ENCODE measurements around the gene LMNB1.
"Not testable (repeated sequence)": the region's sequence is repeated elsewhere in the genome, so short reads cannot be mapped to it uniquely, and the experiment has no call there.

Gene LMNB1

DNA sequence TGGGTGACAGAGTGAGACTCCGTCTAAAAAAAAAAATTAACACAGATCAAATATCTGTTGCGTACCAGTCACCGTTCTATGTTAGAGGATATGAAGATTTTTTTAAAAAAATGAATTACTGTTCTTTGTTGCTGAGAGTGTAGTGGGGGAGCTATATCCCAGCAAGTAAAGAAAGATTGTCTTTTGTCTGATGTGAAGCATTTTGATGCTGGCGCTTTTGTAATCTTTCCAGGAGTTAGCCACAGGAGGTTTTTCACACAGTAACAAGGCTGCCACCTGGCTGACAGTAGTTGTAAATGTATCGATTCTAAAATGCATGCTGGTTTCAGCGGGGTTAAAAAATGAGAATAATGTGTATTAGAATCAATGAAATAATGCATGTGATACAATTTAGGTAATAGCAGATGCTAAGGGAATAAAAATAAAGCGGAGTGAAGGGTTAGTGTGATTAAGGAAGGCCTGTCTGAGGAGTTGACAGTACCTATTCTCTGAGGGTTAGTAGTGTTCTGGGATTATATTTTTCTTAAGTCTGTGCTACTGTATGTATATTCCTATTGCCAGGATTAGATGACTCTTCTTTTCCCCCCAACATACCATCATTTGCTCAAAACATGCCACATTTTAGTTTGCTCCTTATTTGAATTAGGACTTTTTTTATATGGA, 3.4 kb downstream of the LMNB1 start:
- peak; percentile 89 for DNase-seq

DNA sequence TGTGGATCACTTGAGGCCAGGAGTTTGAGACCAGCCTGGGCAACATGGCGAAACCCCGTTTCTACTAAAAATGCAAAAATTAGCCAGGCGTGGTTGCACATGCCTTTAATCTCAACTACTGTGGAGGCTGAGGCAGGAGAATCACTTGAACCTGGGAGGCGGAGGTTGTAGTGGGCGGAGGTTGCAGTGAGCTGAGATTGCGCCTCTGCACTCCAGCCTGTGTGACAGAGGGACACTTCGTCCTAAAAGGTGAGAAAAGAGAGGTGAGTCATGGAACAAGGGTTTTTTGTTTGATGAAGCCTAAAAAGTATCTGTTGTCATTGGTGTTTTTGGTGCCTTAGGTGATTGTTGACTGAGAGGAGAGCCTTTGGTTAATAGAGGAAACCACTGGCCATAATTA, 11.5 kb downstream of the LMNB1 start:
- DNase-seq: not testable (repeated sequence)

DNA sequence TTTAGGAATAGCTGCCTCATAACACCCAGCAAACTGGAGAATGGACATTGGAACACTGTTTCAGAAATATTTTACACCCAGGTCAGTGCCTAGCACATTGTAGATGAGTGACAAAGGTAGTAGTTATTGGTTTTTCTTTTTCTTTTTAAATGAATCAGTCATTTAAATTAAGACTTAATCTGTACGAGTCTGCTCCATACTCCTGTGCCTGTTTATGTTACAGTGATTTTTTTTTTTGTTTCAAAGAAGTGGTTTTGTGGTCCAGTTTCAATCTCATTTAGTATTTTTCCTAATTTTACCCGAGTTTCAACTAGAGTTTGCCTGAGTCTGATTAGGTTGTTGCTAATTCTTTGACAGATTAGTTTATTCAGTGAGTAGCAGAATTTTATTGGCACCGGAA, 16.2 kb downstream of the LMNB1 start:
- no peak for DNase-seq

DNA sequence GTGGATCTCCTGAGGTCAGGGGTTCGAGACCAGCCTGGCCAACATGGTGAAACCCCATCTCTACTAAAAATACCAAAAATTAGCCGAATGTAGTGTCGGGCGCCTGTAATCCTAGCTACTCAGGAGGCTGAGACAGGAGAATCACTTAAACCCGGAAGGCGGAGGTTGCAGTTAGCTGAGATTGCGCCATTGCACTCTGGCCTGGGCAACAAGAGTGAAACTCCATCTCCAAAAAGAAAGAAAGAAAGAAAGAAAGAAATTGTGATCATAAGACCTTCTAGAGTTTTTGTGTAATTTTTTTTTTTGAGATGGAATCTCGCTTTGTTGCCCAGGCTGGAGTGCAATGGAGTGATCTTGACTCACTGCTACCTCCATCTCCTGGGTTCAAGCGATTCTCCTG, 16.7 kb downstream of the LMNB1 start:
- DNase-seq: not testable (repeated sequence)

DNA sequence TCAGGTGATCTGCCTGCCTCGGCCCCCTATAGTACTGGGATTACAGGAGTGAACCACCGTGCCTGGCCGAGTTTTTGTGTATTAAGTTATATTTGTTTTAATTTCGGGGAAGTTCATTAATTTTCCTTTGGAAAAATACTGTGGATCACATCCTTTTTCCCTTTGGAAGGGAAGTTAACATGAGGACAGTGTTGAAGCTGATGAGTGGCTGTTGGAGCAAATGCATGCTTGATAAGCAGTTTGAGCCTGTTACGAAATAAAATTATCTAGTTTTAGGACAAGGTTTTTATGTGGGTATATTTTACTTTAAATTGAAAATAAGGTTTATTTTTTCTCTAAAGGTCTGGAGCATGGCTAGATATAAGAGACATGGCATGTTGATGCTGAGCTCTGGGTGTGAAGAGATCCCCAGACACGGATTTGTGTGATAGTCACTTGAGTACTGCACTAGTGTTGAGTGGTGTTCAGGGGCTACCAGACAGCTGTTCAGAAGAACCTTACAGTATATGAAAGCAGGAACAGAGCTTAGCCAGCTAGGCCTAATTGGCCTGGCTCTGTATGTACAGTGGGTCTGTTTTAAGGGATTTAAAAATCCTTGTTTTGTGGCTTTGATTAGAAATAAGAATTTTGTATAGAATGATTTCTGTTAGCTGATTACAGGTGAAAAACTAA, 17.4 kb downstream of the LMNB1 start:
- peak; percentile 44 for DNase-seq

DNA sequence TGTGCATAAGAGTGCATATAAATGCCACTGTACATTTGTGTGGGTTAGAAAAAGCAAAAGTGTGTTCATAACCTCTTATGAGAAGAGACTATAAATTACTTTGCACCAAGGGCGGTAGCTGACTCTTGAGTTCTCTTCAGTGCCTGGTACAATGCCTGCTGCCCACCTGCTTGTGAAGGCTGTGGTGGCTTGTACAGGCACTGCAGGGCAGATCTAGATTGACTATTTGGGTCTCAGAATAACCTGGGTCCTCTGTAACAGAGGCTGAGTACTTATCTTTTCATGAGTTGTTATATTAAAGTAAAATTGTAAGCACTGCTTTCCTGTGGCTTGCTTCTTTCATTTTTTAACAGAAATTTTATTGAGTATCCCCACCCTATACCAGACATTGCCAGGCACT, 22.8 kb downstream of the LMNB1 start:
- DNase-seq: no peak

DNA sequence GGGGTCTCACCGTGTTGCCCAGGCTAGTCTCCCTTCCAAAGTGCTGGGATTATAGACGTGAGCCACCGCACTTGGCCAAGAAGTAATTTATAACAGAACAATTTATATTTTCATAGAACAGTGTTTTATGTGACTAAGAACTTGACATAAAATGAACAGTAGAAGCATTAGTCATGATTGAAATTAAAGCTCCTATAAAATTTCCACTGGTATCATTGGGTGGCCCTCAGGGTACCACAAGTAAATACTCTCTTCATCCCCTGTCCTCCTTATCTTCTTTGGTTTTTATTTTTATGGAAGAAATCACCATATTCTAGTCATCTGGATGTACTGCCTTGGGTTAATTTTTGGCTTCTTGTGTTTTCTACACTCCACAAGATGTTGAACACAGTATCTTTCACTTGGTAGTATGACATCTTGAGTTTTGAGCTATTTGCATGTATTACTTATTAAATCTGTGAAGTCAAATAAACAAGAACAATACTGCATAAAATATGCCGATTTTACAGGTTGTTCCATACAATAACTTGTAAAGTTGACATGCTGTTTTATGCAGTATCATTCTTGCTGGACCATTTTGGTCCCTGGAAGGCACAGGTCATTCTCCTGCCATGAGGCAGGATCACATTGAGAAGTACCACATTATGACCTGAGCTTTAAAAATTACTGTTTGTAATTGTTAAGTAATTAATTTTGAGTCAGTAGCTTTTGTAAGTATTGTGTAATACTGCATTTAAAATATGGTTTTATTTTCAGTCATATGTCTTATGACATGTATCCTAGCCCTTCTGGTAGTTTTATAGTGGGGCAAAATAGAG, 24.4 kb downstream of the LMNB1 start:
- DNase-seq: no peak

DNA sequence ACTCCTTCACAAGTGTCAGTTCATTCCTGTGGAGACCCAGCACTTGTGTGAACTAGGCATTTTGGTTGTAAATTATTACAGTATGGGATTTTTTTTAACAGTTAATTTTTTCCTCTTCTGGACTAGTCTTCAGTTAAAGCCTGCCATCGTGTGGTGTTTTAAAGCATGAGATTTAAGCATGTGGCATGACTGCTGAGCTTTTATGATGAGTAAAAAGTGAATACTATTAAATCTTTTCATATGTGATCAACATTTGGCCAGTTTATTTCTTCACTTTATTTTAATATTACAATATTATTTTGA, 25.0 kb downstream of the LMNB1 start:
- DNase-seq: no peak

DNA sequence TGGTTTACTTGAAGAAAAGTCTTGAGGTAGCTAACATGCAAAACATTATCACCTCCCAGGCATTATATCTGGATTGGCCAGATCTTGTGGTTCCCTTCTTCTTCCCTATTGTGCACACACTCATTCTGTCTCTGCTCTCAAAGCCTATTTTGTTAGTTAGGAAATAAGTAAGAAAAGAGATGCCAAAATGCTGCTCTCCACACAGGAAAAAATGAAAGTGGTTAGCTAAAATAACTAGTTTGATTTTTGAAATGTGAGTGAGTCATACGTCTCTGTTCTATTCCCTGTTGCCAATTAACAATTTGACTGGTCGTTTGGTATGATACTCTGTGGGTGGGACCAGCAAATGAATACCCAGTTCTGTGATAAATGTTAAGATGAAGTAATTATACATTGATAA, 28.1 kb downstream of the LMNB1 start:
- DNase-seq: no peak

DNA sequence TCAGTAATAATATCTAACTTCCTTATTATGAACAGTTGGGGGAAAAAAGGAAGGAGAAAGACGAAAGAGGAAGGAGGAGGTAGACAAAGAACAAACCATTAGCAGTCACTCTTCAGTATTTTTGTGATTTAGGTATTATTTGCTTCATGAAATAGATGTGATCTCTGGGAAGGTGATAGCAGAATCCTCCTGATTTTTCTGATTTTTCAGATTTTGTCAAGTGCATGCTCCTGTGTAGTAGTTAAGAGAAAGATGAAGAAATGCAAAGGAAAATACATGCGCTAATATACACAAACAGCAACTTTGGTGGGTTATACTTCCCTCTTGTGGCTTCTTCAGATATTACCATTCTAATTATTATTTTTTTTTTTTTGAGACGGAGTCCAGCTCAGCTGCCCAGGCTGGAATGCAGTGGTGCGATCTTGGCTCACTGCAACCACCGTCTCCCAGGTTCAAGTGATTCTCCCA, 31.6 kb downstream of the LMNB1 start:
- DNase-seq: peak; percentile 38

DNA sequence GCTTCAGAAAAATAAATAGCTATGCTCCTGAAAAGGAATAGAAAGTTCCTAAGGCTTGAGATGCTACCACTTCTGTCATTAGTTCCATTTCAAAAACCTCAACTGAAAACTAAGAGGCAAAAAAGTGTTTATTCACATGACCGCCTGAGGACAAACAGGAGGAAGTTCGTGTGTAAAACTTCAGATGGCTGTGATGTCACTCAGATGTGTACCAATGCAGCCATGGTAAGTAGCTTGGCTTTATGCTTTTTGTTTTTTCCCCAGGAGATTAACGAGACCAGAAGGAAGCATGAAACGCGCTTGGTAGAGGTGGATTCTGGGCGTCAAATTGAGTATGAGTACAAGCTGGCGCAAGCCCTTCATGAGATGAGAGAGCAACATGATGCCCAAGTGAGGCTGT, 33.0 kb downstream of the LMNB1 start:
- no peak for DNase-seq

DNA sequence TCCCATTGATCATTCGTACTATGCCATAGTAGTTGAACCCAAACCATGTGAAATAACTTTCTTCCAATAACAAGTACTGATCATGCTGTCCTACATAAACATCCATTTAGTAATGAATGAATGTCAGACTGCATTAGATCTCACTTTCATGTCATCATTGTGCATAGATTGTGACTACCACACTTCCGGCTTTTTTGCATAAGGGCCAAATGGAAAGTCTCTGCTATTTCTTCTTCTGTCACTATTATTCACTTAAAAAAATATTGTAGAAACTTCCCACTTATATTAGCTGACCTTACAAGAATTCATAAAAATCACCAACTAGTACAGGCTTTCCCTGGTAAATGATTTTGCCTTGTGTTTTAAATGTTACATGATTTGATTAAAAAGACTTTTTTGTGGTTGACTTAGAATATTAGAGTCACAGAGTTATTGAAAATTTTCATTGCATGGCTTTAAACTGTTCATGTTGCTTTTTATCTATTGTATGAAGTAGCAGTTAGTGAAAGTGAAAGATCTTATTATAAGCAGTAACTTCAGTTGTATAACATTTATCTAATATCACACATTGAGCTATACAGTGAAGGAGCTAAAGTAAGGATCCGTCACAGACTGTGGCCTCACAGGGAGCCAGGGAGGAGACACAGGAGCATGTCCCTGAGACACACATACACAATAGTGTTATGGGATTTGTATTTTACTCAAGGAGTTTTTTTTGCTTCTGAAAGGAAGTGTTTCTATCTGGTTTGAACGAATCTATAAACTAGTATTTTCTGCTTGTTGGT, 33.9 kb downstream of the LMNB1 start:
- DNase-seq: no peak

DNA sequence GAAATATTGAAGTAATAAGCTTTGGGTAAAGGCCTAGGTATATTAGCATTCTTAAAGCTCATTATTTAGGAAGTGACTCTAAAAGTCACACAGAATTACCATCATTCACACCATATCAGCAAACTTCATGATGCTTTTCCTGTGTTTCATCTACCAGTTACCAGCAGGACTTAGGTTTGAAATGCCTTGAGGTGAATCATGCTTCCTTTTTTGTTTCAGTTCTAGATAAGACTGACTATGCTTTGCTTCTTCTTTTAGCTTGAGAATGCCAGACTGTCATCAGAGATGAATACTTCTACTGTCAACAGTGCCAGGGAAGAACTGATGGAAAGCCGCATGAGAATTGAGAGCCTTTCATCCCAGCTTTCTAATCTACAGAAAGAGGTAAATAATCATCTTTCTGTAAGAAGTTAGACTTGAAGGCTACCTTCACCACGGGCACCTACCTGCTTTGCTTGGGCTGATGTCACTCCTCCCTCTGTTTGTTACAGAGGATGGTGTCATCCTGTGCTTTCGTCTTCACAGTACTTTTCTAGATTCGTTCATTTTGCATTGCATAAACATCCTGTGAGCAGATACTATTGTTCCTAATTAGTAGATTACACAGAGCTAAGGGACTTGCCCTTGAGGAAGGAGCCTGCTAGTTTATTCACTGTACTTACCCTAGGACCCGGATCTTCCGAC, 34.7 kb downstream of the LMNB1 start:
- DNase-seq: no peak

DNA sequence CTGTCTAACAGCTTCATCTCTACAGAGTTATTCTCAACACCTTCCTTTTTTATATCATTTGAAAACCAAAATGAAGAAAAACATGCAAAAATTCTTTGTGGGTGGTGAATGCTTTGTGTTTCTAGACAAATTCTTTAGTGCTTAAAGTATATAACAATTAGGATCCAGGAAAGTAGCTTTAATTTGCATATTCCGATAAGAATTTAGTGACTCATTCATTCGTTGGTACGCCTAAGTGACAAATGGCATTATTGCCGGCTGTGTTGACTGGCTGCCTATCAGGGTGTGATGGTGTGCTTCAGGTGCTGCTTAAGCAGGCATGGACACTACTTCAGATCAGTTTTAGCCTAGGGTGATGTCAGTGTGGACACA, 35.2 kb downstream of the LMNB1 start:
- no peak for DNase-seq

DNA sequence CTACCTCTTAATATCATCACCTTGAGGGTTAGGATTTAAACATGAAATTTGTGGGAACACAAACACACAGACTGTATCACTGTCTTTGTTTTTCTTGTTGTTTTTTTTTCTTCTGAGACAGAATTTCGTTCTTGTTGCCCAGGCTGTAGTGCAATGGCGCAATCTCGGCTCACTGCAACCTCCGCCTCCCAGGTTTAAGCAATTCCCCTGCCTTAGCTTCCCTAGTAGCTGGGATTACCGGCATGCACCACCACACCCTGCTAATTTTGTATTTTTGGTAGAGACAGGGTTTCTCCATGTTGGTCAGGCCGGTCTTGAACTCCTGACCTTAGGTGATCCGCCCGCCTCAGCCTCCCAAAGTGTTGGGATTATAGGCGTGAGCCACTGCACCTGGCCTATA, 36.9 kb downstream of the LMNB1 start:
- not testable (repeated sequence) for DNase-seq

DNA sequence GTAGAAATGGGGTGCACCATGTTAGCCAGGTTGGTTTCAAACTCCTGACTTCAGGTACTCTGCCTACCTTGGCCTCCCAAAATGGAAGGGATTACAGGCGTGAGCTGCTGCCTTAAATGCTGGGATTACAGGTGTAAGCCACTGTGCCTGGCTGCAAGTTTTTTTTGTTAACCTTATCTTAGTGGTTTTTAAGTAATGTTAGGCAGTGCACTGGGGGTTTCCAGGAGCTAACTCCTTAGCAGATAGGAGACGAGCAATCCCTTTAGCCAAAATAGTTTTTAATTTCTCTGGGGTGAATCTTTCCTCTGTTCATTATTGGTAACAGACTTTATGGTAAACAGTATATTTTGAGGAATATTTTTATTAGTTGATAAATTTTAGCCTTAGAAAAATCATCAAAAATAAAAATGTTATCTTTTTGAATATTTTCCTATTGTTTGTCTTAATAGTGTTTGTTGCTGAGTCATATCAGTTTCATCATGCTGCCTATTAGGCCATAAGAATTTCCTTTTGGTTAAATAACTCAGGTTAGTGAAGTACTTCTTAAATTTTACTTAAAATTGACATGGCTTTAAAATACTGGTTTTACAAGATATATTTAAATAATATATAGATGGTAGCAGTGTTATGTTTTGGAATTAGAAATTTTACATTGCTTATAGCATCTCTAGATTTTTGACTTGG, 37.9 kb downstream of the LMNB1 start:
- no peak for DNase-seq

DNA sequence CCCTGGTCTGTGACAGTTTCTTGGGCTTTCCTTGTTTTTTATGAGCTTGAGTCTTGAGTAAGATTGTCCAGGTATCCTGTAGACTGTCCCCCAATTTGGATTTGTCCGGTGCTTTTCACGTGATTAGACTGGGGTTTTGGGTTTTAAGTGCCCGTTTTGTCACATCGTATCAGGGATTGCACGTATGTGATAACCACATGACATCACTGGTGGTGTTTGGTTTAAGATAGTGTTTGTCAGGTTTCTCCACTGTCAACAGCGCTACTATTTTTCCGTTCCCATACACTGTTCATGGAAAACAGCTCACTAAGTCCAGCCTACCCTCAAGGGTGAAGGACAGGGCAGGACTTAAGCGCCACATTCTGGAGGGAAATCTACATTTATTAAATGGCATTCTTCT, 39.7 kb downstream of the LMNB1 start:
- DNase-seq: no peak

DNA sequence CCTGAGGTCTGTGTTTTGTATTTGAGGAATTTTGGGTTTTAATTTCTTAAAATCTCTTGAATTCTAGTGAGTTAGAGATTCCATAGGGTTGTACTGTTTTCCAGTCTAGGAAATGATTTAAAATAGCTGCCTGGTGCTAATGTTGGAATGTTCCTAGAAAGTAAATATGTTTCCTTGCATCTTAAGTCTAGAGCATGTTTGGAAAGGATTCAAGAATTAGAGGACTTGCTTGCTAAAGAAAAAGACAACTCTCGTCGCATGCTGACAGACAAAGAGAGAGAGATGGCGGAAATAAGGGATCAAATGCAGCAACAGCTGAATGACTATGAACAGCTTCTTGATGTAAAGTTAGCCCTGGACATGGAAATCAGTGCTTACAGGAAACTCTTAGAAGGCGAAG, 41.8 kb downstream of the LMNB1 start:
- DNase-seq: no peak

DNA sequence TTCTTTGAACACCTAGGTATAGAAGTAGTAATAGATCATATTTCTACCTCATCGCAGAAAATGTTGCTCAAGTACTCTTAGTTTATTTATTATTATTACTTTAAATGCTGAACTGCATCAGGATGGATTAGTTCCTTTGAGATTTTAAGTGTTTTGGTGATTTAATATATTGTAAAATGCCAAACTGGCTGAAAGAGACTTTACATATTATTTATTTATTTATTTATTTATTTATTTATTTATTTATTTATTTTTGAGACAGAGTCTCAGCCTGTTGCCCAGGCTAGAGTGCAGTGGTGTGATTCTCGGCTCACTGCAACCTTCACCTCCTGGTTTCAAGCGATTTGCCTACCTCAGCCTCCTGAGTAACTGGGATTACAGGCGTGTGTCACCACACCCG, 42.3 kb downstream of the LMNB1 start:
- no peak for DNase-seq

DNA sequence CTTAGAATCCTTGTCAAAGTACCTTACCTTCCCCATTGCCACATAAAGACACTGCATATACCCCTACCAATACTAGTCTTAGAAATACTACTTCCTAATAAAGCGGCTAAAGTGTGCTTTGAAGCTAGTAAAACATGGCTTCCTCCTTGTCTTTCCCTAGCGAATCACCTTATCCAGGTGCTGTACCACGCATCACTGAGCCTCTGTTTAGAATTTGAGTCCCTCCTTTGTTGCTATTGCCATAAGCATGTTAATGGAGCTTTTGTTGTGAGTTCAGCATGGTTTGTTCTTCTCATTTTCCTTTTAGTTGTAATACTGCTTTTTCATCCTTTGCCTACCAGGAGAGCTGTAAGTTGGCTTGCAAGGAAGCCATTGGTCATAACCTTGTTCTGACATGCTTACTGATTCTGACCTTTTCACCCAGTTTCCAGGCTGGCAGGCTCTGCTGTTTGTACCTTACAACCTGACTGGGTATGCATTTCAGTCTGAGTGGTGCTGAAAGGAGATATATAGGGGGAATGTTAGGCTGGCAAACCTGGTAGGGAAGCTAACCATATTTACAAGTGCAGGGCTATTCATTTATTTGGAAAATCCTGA, 49.8 kb downstream of the LMNB1 start:
- no peak for DNase-seq

DNA sequence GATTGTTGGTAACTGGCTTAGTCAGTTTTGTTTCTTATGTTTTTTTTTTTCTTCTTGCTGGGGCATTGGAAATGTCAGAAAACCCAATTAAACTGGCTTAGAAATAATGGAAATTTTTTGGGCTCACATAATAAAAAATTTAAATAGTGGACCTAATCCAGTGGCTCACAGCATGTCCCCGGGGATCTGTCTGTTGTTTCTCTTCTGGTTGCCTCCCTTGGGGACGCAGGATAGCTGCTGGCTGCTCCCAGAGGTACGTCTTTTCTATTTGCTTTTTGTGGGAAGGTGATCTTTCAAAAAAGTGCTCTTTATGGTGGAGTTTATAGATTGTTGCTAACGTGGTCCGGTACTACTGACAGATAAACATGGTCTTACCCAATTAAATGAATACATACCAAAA, 52.2 kb downstream of the LMNB1 start:
- no peak for DNase-seq

DNA sequence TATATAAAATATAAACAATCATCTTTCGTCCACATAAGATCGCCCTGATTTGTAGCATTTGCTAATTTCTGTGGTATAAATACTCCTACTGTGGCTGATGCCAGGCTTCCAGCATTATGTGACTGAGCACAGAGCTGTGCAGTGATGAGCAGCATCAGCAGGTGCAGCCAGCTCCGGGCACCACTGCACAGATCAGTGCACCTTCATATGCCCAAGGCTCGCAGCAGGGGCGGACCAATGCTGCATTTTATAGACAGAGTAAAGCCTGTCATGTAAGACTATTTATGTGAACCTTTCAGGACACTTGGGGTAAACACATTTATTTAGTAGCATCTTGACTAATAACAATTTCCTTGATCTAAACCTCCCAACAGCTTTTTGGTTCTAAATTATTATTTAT, 53.1 kb downstream of the LMNB1 start:
- DNase-seq: no peak
